GM20000 (cell line): ENCODE measurements around the gene SLC6A1.

ENCODE experiments used
- DNase-seq: peaks from one replicate; pipeline ENCODE4 v3.0.0; 2012; ENCODE audit warnings: low spot score
- TF ChIP-seq, protein P1 (sequence below): IDR thresholded peaks from 2 replicates; pipeline ENCODE4 v1.5.1; 2012; ENCODE audit warnings: mild to moderate bottlenecking, control low read depth; ENCODE audit errors: extremely low read depth, missing control alignments

The SLC6A1 gene

DNA sequence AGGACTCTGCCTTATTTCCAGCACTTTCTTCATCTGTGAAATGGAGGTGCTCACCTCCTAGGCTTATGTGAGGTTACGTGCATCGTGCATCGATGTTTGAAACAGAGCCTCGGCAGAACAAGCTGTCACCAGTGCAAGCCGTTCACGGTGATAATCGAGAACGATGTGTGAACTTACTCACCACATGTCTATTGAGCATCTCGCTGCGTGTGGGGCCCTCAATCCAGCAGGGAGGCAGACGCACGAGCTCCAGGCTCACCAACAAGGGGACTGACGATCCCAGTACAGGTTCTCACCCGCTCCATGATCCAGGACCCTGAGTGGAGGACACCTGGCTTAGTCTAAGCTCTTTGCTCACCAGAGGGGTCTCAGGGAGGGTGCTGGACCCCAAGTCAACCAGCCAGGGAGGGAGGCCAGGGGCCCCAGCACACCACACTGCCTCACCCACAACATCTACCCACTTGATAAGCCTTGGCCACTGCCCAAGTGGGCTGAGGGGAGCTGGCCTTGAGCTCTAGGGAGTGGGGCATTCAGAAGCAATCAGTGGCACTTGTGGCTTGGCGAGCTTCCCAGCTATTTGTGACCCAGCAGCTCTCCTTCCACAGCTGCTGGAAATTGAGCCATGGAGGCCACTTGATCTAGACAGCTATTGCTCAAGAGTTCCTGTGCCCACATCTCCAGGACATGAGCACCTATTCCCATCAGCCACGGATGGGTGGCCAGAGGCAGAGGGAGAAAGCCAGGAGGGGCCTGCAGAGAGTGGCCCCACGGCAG lies 34.4 kb upstream of the SLC6A1 start:
- TF ChIP-seq, protein P1, sequence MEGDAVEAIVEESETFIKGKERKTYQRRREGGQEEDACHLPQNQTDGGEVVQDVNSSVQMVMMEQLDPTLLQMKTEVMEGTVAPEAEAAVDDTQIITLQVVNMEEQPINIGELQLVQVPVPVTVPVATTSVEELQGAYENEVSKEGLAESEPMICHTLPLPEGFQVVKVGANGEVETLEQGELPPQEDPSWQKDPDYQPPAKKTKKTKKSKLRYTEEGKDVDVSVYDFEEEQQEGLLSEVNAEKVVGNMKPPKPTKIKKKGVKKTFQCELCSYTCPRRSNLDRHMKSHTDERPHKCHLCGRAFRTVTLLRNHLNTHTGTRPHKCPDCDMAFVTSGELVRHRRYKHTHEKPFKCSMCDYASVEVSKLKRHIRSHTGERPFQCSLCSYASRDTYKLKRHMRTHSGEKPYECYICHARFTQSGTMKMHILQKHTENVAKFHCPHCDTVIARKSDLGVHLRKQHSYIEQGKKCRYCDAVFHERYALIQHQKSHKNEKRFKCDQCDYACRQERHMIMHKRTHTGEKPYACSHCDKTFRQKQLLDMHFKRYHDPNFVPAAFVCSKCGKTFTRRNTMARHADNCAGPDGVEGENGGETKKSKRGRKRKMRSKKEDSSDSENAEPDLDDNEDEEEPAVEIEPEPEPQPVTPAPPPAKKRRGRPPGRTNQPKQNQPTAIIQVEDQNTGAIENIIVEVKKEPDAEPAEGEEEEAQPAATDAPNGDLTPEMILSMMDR = no peak
- DNase-seq = no peak

DNA sequence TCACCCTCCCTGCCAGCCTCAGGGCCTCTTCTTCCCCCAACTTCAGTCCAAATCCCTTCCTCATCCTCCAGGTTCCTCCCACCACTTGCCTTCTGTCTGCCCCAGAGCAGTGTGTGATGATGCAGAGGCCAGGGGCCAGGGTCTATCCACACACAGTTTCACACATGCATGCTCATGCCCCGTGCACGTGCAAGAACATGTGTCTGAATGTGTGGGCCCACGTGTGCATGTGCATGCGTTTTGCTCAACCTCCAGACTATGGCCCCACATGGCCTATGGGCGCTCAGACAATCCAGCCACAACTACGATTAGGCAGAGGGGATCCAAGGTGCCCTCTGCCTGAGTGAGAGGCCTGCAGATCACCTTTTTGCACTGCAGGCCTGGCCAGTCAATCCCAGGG lies 32.3 kb upstream of the SLC6A1 start:
- TF ChIP-seq, protein P1 = no peak
- DNase-seq = no peak

DNA sequence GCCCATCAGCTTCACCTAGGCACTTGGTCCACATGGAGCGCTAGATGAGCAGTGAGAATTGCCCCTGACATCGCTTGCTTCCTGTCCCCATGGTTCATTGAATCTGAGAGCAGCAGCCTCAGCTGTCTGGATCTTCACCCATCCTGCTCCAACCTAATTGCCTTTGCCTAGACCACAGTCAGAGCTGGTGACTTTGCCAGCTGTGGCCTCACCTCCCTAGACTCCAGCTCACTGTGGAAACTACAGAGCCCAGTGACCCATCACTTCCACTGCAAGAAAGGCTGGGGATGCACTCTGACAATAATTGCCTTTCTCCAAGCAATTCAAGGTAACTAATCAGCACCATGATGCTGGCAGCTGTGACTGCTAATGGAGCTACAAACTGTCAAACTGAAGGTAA lies 30.6 kb upstream of the SLC6A1 start:
- no peak for DNase-seq
- TF ChIP-seq, protein P1 = no peak

DNA sequence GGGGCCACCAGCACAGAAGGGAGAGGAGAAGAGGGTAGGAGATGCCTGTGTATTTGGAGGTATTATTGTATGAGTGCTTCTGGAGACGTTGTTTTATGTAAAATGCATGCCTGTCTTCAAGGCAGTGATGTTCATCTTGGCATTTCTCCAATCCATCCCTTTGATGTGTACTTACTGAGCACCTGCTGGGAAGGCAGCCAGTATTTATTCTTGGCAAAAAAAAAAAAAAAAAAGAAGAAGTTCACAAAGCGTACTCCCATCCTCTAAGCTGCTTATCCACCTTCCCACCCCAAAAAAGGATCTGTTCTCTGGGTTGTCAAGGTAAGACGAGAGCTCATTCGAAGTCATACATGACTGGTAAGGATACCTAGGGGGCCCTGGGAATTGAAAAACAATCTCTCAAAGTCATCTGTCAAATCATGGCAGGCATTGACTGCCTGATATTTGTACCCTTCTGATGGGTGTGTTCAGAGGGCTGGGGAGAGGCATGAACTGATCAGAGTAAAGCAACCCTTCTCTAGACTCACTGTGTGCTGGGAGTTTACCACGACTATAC lies 30.0 kb upstream of the SLC6A1 start:
- DNase-seq = no peak
- TF ChIP-seq, protein P1 = no peak

DNA sequence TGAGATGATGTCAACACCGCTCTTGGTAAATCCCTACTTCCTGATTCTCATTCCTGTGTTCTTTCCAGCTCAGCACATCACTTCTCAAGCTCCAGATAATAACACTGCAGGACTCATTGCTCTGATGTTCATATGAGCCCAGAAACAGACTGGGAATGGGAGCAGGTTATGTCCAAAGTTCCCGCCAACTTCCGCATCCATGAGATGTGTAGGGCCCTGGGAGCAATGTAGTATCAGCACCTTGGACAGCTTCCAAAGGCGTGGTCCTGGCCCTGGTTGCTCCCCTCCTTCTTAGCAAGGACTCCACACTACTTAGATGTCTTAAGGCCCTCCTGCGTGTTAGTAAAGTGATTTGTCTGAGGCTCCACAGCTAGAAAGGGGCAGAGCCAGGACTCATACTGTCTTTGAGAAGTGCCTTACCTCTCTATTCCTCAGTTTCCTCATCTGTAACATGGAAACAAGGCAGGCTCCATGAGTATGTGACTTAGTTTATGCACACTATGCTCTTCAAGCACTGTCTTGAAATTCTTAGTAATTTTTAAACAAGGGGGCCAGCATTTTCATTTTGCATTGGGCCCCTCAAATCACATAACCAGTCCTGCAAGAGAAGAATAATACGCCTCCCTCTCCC lies 27.9 kb upstream of the SLC6A1 start:
- peak; percentile 24 for DNase-seq
- TF ChIP-seq, protein P1 = no peak

DNA sequence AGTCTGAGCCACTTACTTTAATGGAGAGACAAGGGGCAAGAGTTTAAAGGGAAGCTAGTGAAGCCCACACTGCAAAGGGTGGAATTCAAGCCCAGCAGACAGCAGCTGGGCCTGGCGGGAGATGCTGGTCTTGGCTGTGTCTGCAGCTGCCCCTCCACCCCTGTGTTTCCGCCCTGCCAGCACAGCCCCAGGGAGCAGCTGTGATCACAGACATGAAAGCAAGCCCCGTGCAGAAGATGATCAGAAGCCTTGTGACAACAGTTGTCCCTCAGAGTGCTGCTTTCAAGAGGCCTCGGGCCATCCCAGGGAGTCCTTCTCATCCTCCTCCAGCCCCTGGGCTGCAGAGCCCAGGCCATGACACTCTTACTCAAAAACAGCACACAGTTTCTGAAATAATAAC lies 24.1 kb upstream of the SLC6A1 start:
- no peak for DNase-seq
- TF ChIP-seq, protein P1 = no peak

DNA sequence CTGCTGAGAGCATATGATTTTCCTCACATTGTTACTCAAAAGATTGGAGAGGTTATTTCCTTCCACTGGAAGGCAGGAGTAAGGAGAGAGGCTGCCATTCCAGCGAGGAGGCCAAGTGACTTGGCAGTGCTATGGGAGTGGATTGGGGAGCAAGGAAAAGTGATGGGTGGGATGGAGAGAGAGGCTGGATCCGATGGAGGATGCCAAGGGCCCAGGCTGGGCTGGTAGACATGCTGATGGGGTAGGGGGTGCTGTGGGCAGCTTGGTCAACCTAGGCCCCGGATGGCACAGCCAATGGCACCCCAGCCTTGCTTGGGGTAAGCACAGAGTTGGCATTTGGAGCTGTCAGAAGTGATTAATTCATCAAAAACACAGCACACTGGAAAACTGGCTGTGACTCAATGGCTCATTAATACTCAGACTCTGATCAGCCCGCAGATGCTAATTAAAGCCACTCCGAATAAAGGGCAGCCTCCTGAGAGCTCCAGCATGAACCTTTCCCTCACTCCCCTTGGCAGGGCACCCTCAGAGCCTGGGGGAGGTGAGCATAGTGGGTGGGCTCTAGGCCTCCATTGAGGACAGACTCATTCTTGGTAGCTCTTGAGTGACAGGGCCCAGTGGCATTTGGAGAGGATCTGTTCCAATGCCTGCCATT lies 22.1 kb upstream of the SLC6A1 start:
- TF ChIP-seq, protein P1 = no peak

More for the DNA sequence above, 22.1 kb upstream of the SLC6A1 start:
- no peak for DNase-seq
